ENCODE data around the gene TOM1L2. TPM values are rescaled to one million over a fixed set of nuclear protein-coding genes. Genes with fewer than 3 reads are reported as not detected.

The TOM1L2 gene
- total RNA-seq, 1 donor from 2014 or later, result 18.3 TPM

DNA sequence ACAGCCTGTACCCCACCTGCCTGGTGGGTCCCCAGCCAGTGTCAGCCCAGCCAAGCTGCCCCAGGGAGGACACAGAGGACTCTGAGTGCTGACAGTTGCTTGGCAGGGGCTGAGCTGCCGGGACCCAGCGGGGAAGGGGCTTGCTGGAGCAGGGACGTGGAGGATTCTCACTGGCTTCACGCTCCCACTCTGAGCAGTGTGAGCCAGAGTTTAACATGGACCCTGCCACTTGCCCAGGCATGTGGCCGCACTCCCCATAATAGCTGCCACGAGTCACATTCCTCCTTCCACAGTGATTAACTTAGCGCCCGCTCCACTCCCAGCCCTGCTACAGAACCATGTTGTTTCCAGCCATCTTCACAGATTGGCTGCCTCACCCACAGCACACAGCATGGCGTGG, 166.6 kb downstream of the TOM1L2 start:
- H3K27me3 Mint-ChIP-seq, result no peaks in the 10 kb centered on the region
- peaks cover 7% of the 10 kb centered on the region for H3K4me1 Mint-ChIP-seq
- no peak overlapping the region for H3K27ac Mint-ChIP-seq

GRCh38 chr17:17804007-17804406, 168.2 kb downstream of the TOM1L2 start:
- CTCF ChIA-PET, result no interaction called here
- no peaks in the 10 kb centered on the region for H3K27me3 Mint-ChIP-seq
- H3K4me1 Mint-ChIP-seq, result peaks cover 4% of the 10 kb centered on the region
- H3K9me3 Mint-ChIP-seq, result no peaks in the 10 kb centered on the region
- no peak overlapping the region for H3K27ac Mint-ChIP-seq
- ATAC-seq (ENCODE audit: low read depth) (no peak), DNase-seq (no peak)
- peaks cover 24% of the 10 kb centered on the region for H3K36me3 Mint-ChIP-seq (ENCODE audit: low read depth)
- no peak overlapping the region for H3K4me3 Mint-ChIP-seq
- TF ChIP-seq CTCF (IDR thresholded peaks at IDR 0.05), result no peak
- POLR2A ChIA-PET, result no interaction called here
- intact Hi-C loops (cut with micrococcal nuclease), result no loop called here

More for the DNA sequence above, 166.6 kb downstream of the TOM1L2 start:
- intact Hi-C loops (cut with micrococcal nuclease), result no loop called here
- Mint-ChIP-seq H3K36me3 (ENCODE audit: low read depth) (peaks cover 26% of the 10 kb centered on the region), H3K4me3 (no peak overlapping the region), H3K9me3 (no peaks in the 10 kb centered on the region)
- no peak for ATAC-seq (ENCODE audit: low read depth)
- TF ChIP-seq CTCF (IDR thresholded peaks at IDR 0.05), result no peak
- CTCF ChIA-PET, result no interaction called here
- no peak for DNase-seq
- POLR2A ChIA-PET, result no interaction called here

DNA sequence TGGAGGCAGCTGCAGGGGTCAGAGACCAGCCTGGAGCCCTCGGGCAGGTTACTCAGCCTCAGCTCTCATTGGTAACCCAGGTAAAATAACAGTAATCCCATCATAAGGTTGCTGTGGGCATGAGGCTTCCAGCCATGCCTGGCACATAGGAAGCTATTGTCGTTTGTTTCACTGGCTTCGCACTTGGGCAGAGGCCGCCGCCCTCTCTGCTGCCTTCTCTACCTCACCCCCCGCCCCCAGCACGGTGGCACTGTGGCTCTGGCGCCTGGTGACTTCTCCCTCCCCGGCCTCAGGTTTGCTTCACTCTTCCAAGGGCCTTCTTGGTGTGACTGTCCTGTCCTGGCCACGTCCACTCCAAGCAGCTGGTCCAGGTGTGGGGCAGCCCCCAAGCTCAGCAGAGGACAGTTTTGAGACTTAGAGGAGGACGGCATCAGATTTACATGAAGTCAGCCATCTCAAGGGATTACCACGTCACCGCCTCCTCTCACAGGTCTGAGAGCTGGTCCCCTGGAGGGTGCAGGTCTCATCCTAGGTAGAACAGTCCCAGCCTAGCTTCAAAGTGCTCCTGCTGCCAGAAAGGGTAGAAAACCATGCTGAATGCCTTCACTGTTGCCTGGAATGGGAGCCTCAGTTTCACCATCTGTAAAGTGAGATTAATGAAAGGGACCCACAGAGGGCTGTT, 170.3 kb downstream of the TOM1L2 start:
- ATAC-seq (ENCODE audit: low read depth) (no peak), DNase-seq (no peak)
- no peaks in the 10 kb centered on the region for H3K4me1 Mint-ChIP-seq
- POLR2A ChIA-PET, result interaction anchor here (0.6 kb wide), 1 partner anchor 120 kb away, joined by 3 read pairs; no protein-coding TSS in a partner anchor
- H3K27me3 Mint-ChIP-seq, result no peaks in the 10 kb centered on the region
- H3K9me3 Mint-ChIP-seq, result no peaks in the 10 kb centered on the region
- intact Hi-C loops (cut with micrococcal nuclease), result no loop called here
- peaks cover 30% of the 10 kb centered on the region for H3K36me3 Mint-ChIP-seq (ENCODE audit: low read depth)
- CTCF ChIA-PET, result no interaction called here
- no peak overlapping the region for H3K4me3 Mint-ChIP-seq
- no peak overlapping the region for H3K27ac Mint-ChIP-seq
- TF ChIP-seq CTCF (IDR thresholded peaks at IDR 0.05), result no peak

DNA sequence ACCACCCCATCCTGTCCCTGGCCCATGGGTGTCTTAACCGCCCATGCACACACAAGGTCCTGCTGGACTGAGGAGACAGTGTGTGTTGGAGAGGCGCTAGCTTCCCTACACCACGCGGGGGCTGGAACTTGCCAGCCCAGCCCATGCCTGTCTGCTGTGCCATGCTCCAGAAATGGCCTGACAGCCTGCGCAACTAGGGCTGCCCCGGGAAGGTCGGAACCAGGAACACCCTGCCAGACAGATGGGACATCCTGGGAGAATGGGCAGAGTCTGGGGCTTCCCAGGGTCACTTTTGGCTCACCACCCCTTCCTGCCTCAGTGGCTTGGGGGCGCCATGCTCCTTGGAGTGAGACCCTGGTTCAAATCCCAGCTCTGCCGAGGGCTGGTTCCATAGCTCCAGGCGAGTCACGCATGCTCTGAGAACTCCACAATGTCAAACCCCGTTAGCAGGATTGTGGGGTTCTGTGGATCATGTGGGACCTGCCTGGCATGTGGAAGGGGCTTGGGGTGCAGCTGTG, 171.6 kb downstream of the TOM1L2 start:
- H3K9me3 Mint-ChIP-seq, result no peaks in the 10 kb centered on the region
- peaks cover 28% of the 10 kb centered on the region for H3K36me3 Mint-ChIP-seq (ENCODE audit: low read depth)
- CTCF ChIA-PET, result no interaction called here
- POLR2A ChIA-PET, result interaction anchor here (0.7 kb wide), 1 partner anchor 107 kb away, joined by 3 read pairs; no protein-coding TSS in a partner anchor
- H3K4me3 Mint-ChIP-seq, result no peak overlapping the region
- intact Hi-C loops (cut with micrococcal nuclease), result no loop called here
- H3K27me3 Mint-ChIP-seq, result no peaks in the 10 kb centered on the region
- no peak overlapping the region for H3K27ac Mint-ChIP-seq
- ATAC-seq (ENCODE audit: low read depth) (no peak), DNase-seq (no peak)
- no peak for TF ChIP-seq CTCF (IDR thresholded peaks at IDR 0.05)
- no peaks in the 10 kb centered on the region for H3K4me1 Mint-ChIP-seq

DNA sequence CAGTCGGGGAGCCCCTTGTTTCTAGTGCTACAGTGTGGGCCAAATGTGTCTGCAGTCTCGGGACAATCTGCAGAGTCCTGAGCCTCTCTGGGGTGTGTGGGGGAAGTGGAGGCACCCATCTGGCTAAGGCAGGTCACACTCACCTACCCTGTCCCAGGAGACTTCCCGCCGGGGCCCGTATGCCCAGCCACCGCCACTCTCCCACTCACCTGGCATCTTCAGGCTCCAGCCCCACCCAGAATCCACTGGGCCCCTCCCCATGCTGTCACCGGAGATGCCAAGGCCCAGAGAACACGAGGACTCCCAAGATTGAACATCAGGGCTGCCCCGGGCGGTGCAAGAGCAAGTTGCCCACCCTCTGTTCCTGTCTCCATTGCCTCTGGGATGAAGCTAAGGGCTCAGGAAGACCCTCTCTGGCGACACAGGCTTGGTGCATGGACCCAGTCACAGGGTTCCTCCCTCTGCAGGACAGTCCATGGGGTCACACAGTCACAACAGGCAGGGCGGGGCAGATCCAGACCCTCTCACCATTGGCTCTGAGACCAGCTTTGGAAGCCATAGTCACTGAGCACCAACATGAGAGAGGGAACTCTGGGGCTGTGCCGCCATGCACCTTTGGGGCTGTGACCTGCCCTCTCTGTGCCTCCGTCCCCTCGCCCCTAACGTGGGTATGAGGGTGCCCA, 173.5 kb downstream of the TOM1L2 start:
- TF ChIP-seq CTCF (IDR thresholded peaks at IDR 0.05), result no peak
- Mint-ChIP-seq H3K27ac (no peak overlapping the region), H3K4me3 (no peak overlapping the region), H3K27me3 (no peaks in the 10 kb centered on the region), H3K9me3 (no peaks in the 10 kb centered on the region), H3K4me1 (no peaks in the 10 kb centered on the region), H3K36me3 (ENCODE audit: low read depth) (peaks cover 30% of the 10 kb centered on the region)
- intact Hi-C loops (cut with micrococcal nuclease), result no loop called here
- POLR2A ChIA-PET, result no interaction called here
- CTCF ChIA-PET, result no interaction called here
- DNase-seq (no peak), ATAC-seq (ENCODE audit: low read depth) (no peak)

All from activated B cell treated with CpG ODN at 0.5 μM for 24 hours (primary cell).